ENCODE data around the gene SBF2.

DNA sequence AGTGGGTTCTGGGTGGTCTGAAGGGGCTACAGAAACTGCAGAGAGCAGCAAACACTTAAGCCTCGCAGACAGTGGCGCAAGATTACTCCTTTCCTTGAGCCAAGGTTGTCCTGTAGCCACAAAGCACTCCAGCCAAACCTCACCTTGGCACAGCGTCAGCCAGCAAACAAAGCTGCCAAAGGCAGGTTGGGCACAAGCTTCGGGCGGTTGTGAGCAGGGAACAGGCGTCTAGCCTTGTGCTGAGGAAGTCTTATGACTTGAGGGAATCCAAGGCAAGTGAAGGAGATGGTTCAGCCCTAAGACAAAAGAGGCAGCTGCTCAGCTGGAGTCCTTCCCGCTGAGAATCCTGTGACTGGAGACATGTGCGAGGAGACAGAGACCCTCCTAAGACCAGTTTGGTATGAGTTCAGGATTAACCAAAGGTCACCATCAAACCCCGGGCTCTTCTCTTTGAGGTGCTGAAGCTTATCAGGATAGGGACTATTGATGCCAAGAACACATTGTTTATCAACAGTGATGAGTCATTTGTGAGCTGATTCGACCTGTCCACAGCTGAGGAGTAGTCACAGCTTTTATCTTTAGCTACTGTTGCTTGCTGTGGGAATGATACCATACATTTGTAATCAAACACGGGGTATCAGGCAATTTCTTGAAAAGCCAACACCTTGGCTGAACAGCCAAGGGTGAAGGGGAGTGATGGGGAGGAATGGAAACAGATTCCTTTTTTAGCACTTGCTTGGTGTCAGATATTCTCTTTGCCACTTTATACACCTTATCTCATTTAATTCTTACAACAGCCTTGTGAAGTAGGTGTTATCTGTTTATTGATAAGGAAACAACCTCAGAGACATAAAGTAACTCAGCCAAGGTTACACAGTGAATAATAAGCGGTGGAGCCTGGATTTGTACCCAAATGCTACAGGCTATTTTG is 15.4 kb upstream of the SBF2 start:
- TF ChIP-seq CTCF (IDR thresholded peaks at IDR 0.05) = no peak
- no peak for TF ChIP-seq POLR2A (IDR thresholded peaks at IDR 0.05)

Measured in esophagus squamous epithelium (tissue), 4 donors.